DOHH2 (cell line): ENCODE results near the gene PHOSPHO1.

ENCODE experiments used
- H3F3A ChIP-seq: fragments of 200-600 bp; sonication (generic), shearing (Covaris generic); 2 replicates; pipeline ENCODE4 v1.6.0; 2016; ENCODE audit warnings: antibody characterized with exemption, mild to moderate bottlenecking; ENCODE audit not compliant: control insufficient read depth, insufficient read depth
- H3K27ac ChIP-seq: fragments of 200-600 bp; sonication (generic); 2 replicates; pipeline ENCODE4 v1.5.1; 2014; ENCODE audit warnings: low read depth, mild to moderate bottlenecking, low read length, moderate library complexity
- H3K27me3 ChIP-seq: fragments of 200-600 bp; sonication (generic); 2 replicates; pipeline ENCODE4 v1.6.1; 2014; ENCODE audit warnings: mild to moderate bottlenecking, low read length, mixed read lengths; ENCODE audit not compliant: control insufficient read depth
- H3K36me3 ChIP-seq: fragments of 200-600 bp; sonication (generic); 2 replicates; pipeline ENCODE4 v1.6.1; 2014; ENCODE audit warnings: mild to moderate bottlenecking, low read length, moderate library complexity, mixed read lengths; ENCODE audit not compliant: control insufficient read depth
- H3K4me1 ChIP-seq: fragments of 200-600 bp; sonication (generic); 2 replicates; pipeline ENCODE4 v1.6.1; 2014; ENCODE audit warnings: mild to moderate bottlenecking, low read length, mixed read lengths; ENCODE audit not compliant: control insufficient read depth
- H3K4me2 ChIP-seq: fragments of 200-600 bp; sonication (generic); 2 replicates; pipeline ENCODE4 v1.6.0; 2014; ENCODE audit warnings: mild to moderate bottlenecking, low read length, moderate library complexity
- H3K4me3 ChIP-seq: fragments of 200-600 bp; sonication (generic); 2 replicates; pipeline ENCODE4 v1.5.1; 2014; ENCODE audit warnings: mild to moderate bottlenecking, low read length, mixed read lengths
- H3K79me2 ChIP-seq: fragments of 200-600 bp; sonication (generic); 2 replicates; pipeline ENCODE4 v1.6.1; 2014; ENCODE audit warnings: mild to moderate bottlenecking, low read length, mixed read lengths; ENCODE audit not compliant: control insufficient read depth
- H3K9me2 ChIP-seq: fragments of 200-600 bp; sonication (generic); replicated peaks from 2 replicates; pipeline ENCODE4 v1.6.1; 2014; ENCODE audit warnings: mild to moderate bottlenecking, low read length, mixed read lengths; ENCODE audit not compliant: control insufficient read depth
- H3K9me3 ChIP-seq: fragments of 200-600 bp; sonication (generic); 2 replicates; pipeline ENCODE4 v1.6.1; 2014; ENCODE audit warnings: antibody characterized with exemption, low read length, mixed read lengths; ENCODE audit not compliant: control insufficient read depth, insufficient read depth
- H4K20me1 ChIP-seq: fragments of 200-600 bp; sonication (generic); 2 replicates; pipeline ENCODE4 v1.6.0; 2014; ENCODE audit warnings: low read depth, mild to moderate bottlenecking, antibody characterized with exemption, low read length, moderate library complexity; ENCODE audit not compliant: control insufficient read depth, insufficient read depth
- CTCF ChIP-seq: fragments of 200-600 bp; sonication (generic); IDR thresholded peaks from one replicate; pipeline ENCODE4 v1.5.1; 2014; ENCODE audit warnings: antibody characterized with exemption, mild to moderate bottlenecking, low read depth, low read length; ENCODE audit not compliant: poor library complexity, severe bottlenecking
- EZH2phosphoT487 ChIP-seq: fragments of 200-600 bp; sonication (generic); IDR thresholded peaks from 2 replicates; pipeline ENCODE4 v1.6.1; 2017; ENCODE audit warnings: borderline replicate concordance, mild to moderate bottlenecking, antibody characterized with exemption, low read length, moderate library complexity, mixed read lengths

The PHOSPHO1 gene

GRCh38 chr17:49183801-49184200 is 46.8 kb downstream of the PHOSPHO1 start:
- H3K27me3 ChIP-seq: no peaks in the 10 kb centered on the region
- no peaks in the 10 kb centered on the region for H3F3A ChIP-seq
- H4K20me1 ChIP-seq: no peaks in the 10 kb centered on the region
- no peak for TF ChIP-seq CTCF
- TF ChIP-seq EZH2phosphoT487: no peak
- H3K4me1 ChIP-seq: no peaks in the 10 kb centered on the region
- H3K4me3 ChIP-seq: no peak overlapping the region
- H3K36me3 ChIP-seq: no peaks in the 10 kb centered on the region
- H3K79me2 ChIP-seq: no peaks in the 10 kb centered on the region
- H3K9me3 ChIP-seq: peaks cover 27% of the 10 kb centered on the region
- H3K9me2 ChIP-seq: no peaks in the 10 kb centered on the region
- H3K27ac ChIP-seq: no peak overlapping the region
- no peak overlapping the region for H3K4me2 ChIP-seq

- Histone ChIP-seq H3K4me3 (no peak overlapping the region), H3K79me2 (no peaks in the 10 kb centered on the region), H3K4me1 (no peaks in the 10 kb centered on the region), H3K4me2 (no peak overlapping the region), H3K9me2 (no peaks in the 10 kb centered on the region), H3K27ac (no peak overlapping the region), H4K20me1 (no peaks in the 10 kb centered on the region), H3K9me3 (peaks cover 27% of the 10 kb centered on the region), H3F3A (no peaks in the 10 kb centered on the region), H3K36me3 (no peaks in the 10 kb centered on the region), H3K27me3 (no peaks in the 10 kb centered on the region)
- no peak for TF ChIP-seq CTCF
- no peak for TF ChIP-seq EZH2phosphoT487
Observed at GRCh38 chr17:49183341-49183740, 47.2 kb downstream of the PHOSPHO1 start.

GRCh38 chr17:49180998-49181635 is 49.5 kb downstream of the PHOSPHO1 start:
- no peaks in the 10 kb centered on the region for H3K27me3 ChIP-seq
- H3K9me2 ChIP-seq: no peaks in the 10 kb centered on the region
- H3K36me3 ChIP-seq: no peaks in the 10 kb centered on the region
- H3K9me3 ChIP-seq: peaks cover 32% of the 10 kb centered on the region
- H3K4me2 ChIP-seq: no peak overlapping the region
- no peak overlapping the region for H3K4me3 ChIP-seq
- H3K79me2 ChIP-seq: no peaks in the 10 kb centered on the region
- H3F3A ChIP-seq: no peaks in the 10 kb centered on the region
- TF ChIP-seq CTCF: no peak
- TF ChIP-seq EZH2phosphoT487: no peak
- no peaks in the 10 kb centered on the region for H4K20me1 ChIP-seq
- no peaks in the 10 kb centered on the region for H3K4me1 ChIP-seq
- H3K27ac ChIP-seq: no peak overlapping the region
